Colon (tissue), 2 donors: ENCODE data around the gene KIRREL2.
"Not testable (repeated sequence)": the region's sequence is repeated elsewhere in the genome, so short reads cannot be mapped to it uniquely, and the experiment has no call there.

Source experiments
- FAIRE-seq: peaks from 2 replicates; lab custom pipeline; 2012; peaks lifted over from hg19 to GRCh38; lab: Jason Lieb, UNC
- donor health status: control.
- donor health status: control.

Gene KIRREL2

GRCh38 chr19:35856546-35857149 is at the start of gene KIRREL2:
Gene KIRREL2 (plus strand): TSS chr19:35856911. CDS start chr19:35857120, 209 bp downstream.
- FAIRE-seq, result no peak

- FAIRE-seq, result no peak
These were observed 49.1 kb upstream of the KIRREL2 start for GRCh38 chr19:35807633-35808032.

GRCh38 chr19:35811317-35812219 is 45.1 kb upstream of the KIRREL2 start:
- FAIRE-seq, result no peak

GRCh38 chr19:35812220-35813042 is 44.3 kb upstream of the KIRREL2 start, which contains the start of gene PRODH2:
Gene PRODH2 (minus strand): TSS chr19:35812845. CDS start chr19:35812805, 40 bp downstream.
- FAIRE-seq, result no peak

GRCh38 chr19:35813043-35813890 is 43.4 kb upstream of the KIRREL2 start:
- no peak for FAIRE-seq

GRCh38 chr19:35816262-35816661 is 40.4 kb upstream of the KIRREL2 start:
- FAIRE-seq, result no peak

GRCh38 chr19:35816846-35817245 is 39.9 kb upstream of the KIRREL2 start:
- FAIRE-seq, result no peak

- FAIRE-seq, result no peak
These were observed 38.3 kb upstream of the KIRREL2 start for GRCh38 chr19:35818445-35818844.

GRCh38 chr19:35822579-35822978 is 34.1 kb upstream of the KIRREL2 start:
- FAIRE-seq, result no peak

- no peak for FAIRE-seq
These were observed 32.6 kb upstream of the KIRREL2 start for GRCh38 chr19:35824150-35824549.

GRCh38 chr19:35828692-35829301 is 27.9 kb upstream of the KIRREL2 start:
- no peak for FAIRE-seq

- FAIRE-seq, result no peak
These were observed 25.7 kb upstream of the KIRREL2 start for GRCh38 chr19:35830986-35831385.

- FAIRE-seq, result no peak
These were observed 24.7 kb upstream of the KIRREL2 start for GRCh38 chr19:35832054-35832453.

- no peak for FAIRE-seq
These were observed 22.7 kb upstream of the KIRREL2 start for GRCh38 chr19:35833972-35834371.

- FAIRE-seq, result not testable (repeated sequence)
These were observed 20.6 kb upstream of the KIRREL2 start for GRCh38 chr19:35836096-35836495.

GRCh38 chr19:35841961-35842595 is 14.6 kb upstream of the KIRREL2 start:
- no peak for FAIRE-seq

GRCh38 chr19:35842666-35843272 is 13.9 kb upstream of the KIRREL2 start:
- no peak for FAIRE-seq

- FAIRE-seq, result no peak
These were observed 12.8 kb upstream of the KIRREL2 start for GRCh38 chr19:35843676-35844481.
